ENCODE measurements around the gene FGFR4.

DNA sequence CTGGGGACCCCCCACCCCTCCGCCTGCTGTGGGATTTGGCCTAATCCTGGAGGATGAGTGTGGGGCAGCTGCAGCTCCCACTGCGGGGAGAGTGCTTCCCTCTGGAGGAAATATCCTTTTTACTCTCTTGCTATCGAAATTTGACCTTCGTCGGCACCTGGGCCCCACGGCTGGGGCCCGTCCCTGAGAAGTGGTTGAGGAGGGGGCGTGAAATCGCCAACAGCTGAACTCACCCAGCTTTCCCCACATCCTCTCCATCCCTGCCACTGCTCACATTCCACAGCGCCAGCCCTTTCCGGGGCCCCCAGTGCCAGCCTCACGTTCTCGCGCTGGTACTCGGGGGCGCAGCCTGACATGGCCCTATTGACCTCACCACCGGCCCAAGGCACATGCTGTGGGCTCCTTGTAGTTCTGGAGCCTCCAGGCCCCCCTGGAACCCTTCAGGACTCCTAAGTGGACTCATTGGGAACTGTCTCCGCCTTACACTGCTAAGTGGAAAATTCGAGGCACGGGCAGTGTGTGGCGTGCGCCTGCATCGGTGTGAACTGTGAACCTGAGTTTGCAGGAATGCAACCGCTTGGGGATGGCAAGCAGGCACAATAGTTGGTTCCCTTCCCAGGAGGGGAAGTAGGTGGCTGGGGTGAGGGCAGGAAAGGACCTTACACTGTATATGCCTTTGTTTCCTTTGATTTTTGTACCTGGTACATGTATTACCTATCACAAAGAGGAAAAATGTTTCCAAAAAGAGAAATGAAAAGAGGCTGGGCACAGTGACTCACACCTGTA, 19.2 kb downstream of the FGFR4 start:
- TF ChIP-seq CEBPB (IDR thresholded peaks at IDR 0.05), result no peak
- no peak for TF ChIP-seq TAF1 (IDR thresholded peaks at IDR 0.05; ENCODE audit: low read depth)
- TF ChIP-seq CREB1 (IDR thresholded peaks at IDR 0.05; ENCODE audit: low read depth), result no peak
- no peak for TF ChIP-seq YY1 (IDR thresholded peaks at IDR 0.05; ENCODE audit: low read depth)
- TF ChIP-seq, protein P1, sequence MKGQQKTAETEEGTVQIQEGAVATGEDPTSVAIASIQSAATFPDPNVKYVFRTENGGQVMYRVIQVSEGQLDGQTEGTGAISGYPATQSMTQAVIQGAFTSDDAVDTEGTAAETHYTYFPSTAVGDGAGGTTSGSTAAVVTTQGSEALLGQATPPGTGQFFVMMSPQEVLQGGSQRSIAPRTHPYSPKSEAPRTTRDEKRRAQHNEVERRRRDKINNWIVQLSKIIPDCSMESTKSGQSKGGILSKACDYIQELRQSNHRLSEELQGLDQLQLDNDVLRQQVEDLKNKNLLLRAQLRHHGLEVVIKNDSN (IDR thresholded peaks at IDR 0.05), result no peak
- TF ChIP-seq, protein P2, sequence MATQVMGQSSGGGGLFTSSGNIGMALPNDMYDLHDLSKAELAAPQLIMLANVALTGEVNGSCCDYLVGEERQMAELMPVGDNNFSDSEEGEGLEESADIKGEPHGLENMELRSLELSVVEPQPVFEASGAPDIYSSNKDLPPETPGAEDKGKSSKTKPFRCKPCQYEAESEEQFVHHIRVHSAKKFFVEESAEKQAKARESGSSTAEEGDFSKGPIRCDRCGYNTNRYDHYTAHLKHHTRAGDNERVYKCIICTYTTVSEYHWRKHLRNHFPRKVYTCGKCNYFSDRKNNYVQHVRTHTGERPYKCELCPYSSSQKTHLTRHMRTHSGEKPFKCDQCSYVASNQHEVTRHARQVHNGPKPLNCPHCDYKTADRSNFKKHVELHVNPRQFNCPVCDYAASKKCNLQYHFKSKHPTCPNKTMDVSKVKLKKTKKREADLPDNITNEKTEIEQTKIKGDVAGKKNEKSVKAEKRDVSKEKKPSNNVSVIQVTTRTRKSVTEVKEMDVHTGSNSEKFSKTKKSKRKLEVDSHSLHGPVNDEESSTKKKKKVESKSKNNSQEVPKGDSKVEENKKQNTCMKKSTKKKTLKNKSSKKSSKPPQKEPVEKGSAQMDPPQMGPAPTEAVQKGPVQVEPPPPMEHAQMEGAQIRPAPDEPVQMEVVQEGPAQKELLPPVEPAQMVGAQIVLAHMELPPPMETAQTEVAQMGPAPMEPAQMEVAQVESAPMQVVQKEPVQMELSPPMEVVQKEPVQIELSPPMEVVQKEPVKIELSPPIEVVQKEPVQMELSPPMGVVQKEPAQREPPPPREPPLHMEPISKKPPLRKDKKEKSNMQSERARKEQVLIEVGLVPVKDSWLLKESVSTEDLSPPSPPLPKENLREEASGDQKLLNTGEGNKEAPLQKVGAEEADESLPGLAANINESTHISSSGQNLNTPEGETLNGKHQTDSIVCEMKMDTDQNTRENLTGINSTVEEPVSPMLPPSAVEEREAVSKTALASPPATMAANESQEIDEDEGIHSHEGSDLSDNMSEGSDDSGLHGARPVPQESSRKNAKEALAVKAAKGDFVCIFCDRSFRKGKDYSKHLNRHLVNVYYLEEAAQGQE (IDR thresholded peaks at IDR 0.05; ENCODE audit: low read depth), result no peak
- TF ChIP-seq MAX (IDR thresholded peaks at IDR 0.05), result no peak
- TF ChIP-seq EP300 (IDR thresholded peaks at IDR 0.05; ENCODE audit: borderline replicate concordance), result no peak
- TF ChIP-seq RAD21 (IDR thresholded peaks at IDR 0.05; ENCODE audit: low read depth), result no peak
- no peak for TF ChIP-seq TEAD4 (IDR thresholded peaks at IDR 0.05)

Data from Ishikawa (cell line).